Thymus (tissue), 11 donors: ENCODE data around the gene MRPL49. TPM values are rescaled to one million over a fixed set of nuclear protein-coding genes. Genes with fewer than 3 reads are reported as not detected.
"Not testable (repeated sequence)": the region's sequence is repeated elsewhere in the genome, so short reads cannot be mapped to it uniquely, and the experiment has no call there.

Experiments used
- DNase-seq, 9 donors: peaks; one replicate each; pipeline ENCODE4 v3.0.0-alpha.2; 2013; ENCODE audit warnings: low spot score in 9 of 9, low read depth in 6 of 9, missing footprints in 1 of 9
- H3K27ac ChIP-seq, 2 donors: one replicate each; pipeline ENCODE4 v1.5.1; 2013; ENCODE audit warnings: control low read depth in 1 of 2, low read depth in 1 of 2, low read length in 1 of 2, mild to moderate bottlenecking in 1 of 2, moderate library complexity in 1 of 2
- H3K27me3 ChIP-seq, 2 donors: one replicate each; pipeline ENCODE4 v1.5.1; 2013; ENCODE audit warnings: low read length in 1 of 2; ENCODE audit not compliant: control insufficient read depth in 2 of 2, insufficient read depth in 1 of 2
- H3K36me3 ChIP-seq, 2 donors: one replicate each; pipeline ENCODE4 v1.5.1; 2013; ENCODE audit warnings: low read length in 1 of 2, mild to moderate bottlenecking in 1 of 2, moderate library complexity in 1 of 2; ENCODE audit not compliant: control insufficient read depth in 2 of 2, insufficient read depth in 2 of 2
- H3K4me1 ChIP-seq, 2 donors: one replicate each; pipeline ENCODE4 v1.5.1; 2013; ENCODE audit warnings: low read length in 2 of 2; ENCODE audit not compliant: control insufficient read depth in 2 of 2, insufficient read depth in 2 of 2
- H3K4me3 ChIP-seq, 2 donors: one replicate each; pipeline ENCODE4 v1.5.1; 2013; ENCODE audit warnings: low read length in 2 of 2, control low read depth in 1 of 2, mild to moderate bottlenecking in 1 of 2
- H3K9me3 ChIP-seq, 2 donors: one replicate each; pipeline ENCODE4 v1.5.1; 2013; ENCODE audit warnings: low read length in 1 of 2, mild to moderate bottlenecking in 1 of 2; ENCODE audit not compliant: control insufficient read depth in 2 of 2, insufficient read depth in 1 of 2
- WGBS: extraction: QIAGEN DNeasy Blood & Tissue Kit; methylation state at CpG from one replicate; pipeline ENCODE4 v1.1.7; 2013; 5-methylcytosine and 5-hydroxymethylcytosine counted together
- polyA plus RNA-seq: library from polyadenylated mRNA; stranded (reverse); fragments of 200-250 nt; gene quantifications from one replicate; pipeline ENCODE4 v1.2.3, GENCODE V29; 2013
- total RNA-seq: library from RNA; stranded (reverse); fragments of 120-200 nt; gene quantifications from one replicate; pipeline ENCODE4 v1.2.4, GENCODE V29; 2013
- donor health status: healthy.

Gene MRPL49
- total and polyA plus RNA-seq, 2 donors: 36.2 to 42.3 TPM

DNA sequence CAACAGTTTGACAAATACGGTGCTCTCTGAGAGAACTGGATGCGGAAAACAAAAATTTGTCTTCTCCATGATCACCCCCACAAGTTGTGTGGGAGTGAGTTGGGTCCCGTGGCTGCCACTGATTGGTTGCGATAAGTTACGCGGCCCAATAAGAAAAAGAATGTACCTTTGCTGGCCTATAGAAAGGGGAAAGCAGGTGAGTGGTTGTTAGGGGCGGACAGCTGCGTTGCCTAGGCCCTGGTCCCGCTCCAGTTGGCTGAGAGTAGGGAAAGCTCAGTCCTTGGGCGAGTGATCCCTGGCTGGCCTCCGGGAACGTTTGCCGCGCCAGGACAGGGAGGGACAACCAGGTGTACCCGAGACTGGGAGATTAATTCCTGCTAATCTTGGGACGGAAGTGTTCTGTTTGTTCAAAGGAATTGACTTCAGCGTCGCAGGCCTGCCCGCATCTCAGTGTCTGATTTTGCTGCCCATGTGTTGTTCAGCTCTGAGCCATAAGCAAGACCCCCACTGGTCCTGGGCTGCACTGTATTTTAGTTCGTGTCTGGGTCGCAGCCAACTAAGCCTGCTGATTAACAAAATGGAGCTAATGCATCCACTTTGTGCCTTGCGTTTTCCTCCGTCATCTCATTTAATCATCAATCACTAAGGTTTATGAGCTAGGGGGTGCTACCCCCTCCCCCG lies 13.0 kb downstream of the MRPL49 start:
- WGBS: 5% methylated on average over 24 of the region's 24 CpGs
- Histone ChIP-seq H3K27me3 (no peaks in the 10 kb centered on the region), H3K9me3 (no peaks in the 10 kb centered on the region), H3K27ac (peak overlapping the region; percentile 96 to 97), H3K4me1 (peaks cover 10 to 31% of the 10 kb centered on the region in 2 donors), H3K36me3 (peaks cover 26 to 27% of the 10 kb centered on the region in 2 donors), H3K4me3 (peak overlapping the region; percentile 79 to 88)
- peak in 8 of 9 donors; percentile 79 to 97 (median 90) for DNase-seq

DNA sequence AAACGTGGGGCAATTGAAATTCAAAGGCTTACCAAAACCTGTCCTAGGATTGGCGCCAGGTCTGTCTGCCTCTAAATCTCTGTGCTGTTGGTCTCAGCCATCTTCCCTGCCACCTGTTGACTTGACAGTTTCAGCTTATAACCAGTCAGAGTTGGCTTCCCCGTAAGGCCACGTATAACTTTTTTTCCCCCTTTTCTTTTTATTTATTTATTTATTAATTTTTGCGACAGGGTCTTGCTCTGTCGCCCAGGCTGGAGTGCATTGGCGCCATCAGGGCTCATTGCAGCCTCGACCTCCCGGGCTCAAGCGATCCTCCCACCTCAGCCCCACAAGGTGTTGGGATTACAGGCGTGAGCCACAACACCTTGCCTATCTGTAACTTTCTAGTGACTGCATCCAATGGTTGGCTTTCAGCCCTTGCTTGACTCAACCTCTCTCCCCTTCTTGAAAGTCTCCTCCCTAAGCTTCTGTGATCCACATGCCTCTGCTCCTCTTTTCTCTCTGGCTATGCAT lies 13.6 kb downstream of the MRPL49 start:
- H3K9me3 ChIP-seq: no peaks in the 10 kb centered on the region
- WGBS: 70% methylated on average over 11 of the region's 11 CpGs
- H3K4me1 ChIP-seq: peaks cover 10 to 31% of the 10 kb centered on the region in 2 donors

DNA sequence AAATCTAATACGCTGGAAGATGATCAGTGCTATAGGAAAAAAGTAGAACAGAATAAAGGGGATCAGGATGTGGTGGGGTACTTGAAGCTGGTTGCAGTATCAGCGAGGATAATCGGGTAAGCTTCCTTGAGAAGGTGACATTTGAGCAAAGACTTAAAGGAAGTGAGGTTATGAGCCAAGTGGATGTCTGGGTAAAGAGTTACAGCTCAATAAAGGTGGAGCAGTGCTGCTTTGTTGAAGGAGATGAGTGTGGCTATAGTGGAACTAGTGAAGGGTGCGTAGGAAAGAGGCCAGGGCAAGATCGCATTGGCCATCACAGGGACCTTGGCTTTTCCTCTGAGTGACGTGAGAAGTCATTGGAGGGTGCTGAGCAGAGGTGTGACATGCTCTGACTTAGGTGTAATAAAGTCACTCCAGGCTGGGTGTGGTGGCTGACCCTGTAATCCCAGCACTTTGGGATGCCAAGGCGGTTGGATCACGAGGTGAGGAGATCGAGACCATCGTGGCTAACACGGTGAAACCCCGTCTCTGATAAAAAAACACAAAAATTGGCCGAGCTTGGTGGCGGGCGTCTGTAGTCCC lies 14.5 kb downstream of the MRPL49 start:
- Histone ChIP-seq H3K9me3 (no peaks in the 10 kb centered on the region), H3K36me3 (peaks cover 11 to 13% of the 10 kb centered on the region in 2 donors), H3K4me3 (no peak overlapping the region), H3K4me1 (peaks cover 10 to 31% of the 10 kb centered on the region in 2 donors), H3K27me3 (no peaks in the 10 kb centered on the region), H3K27ac (no peak overlapping the region)
- DNase-seq: no peak
- WGBS: 97% methylated on average over 15 of the region's 15 CpGs

More for the DNA sequence above, 13.6 kb downstream of the MRPL49 start:
- Histone ChIP-seq H3K4me3 (peak overlapping the region; percentile 79 to 88), H3K27ac (peak overlapping the region; percentile 96 to 97), H3K27me3 (no peaks in the 10 kb centered on the region), H3K36me3 (peaks cover 20 to 22% of the 10 kb centered on the region in 2 donors)
- no peak for DNase-seq

DNA sequence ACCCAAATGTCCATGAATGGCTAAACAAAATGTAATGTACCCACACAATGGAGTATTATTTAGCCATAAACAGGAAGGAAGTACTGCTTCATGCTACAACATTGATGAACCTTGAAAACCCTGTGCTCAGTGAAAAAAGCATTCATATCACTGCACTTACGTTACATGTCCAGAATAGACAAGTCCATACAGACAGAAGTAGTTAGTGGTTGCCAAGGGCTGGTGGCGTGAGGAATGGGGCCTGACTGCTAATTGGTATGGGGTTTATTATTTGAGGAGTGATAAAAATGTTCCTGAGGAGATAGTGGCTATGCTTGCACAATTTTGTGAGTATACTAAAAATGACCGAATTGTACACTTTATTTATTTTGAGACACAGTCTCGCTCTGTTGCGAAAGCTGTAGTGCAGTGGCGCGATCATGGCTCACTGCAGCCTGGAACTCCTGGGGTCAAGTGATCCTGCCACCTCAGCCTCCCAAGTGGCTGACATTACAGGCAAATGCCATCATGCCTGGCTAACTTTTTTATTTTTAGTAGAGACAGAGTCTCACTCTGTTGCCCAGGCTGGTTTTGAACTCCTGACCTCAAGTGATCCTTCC lies 19.9 kb downstream of the MRPL49 start:
- no peak overlapping the region for H3K4me3 ChIP-seq
- H3K4me1 ChIP-seq: no peaks in the 10 kb centered on the region
- H3K36me3 ChIP-seq: no peaks in the 10 kb centered on the region
- DNase-seq: no peak
- no peak overlapping the region for H3K27ac ChIP-seq
- 95% methylated on average over 7 of the region's 7 CpGs for WGBS
- H3K9me3 ChIP-seq: peaks cover 0 to 3% of the 10 kb centered on the region in 2 donors
- peaks cover 0 to 3% of the 10 kb centered on the region in 2 donors for H3K27me3 ChIP-seq

- H3K9me3 ChIP-seq: peaks cover 0 to 10% of the 10 kb centered on the region in 2 donors
- WGBS: 95% methylated on average over 2 of the region's 2 CpGs
- H3K27ac ChIP-seq: no peak overlapping the region
- H3K27me3 ChIP-seq: peaks cover 0 to 3% of the 10 kb centered on the region in 2 donors
- no peaks in the 10 kb centered on the region for H3K36me3 ChIP-seq
- peaks cover 0 to 4% of the 10 kb centered on the region in 2 donors for H3K4me1 ChIP-seq
- DNase-seq: no peak
- H3K4me3 ChIP-seq: no peak overlapping the region
These were observed 25.4 kb downstream of the MRPL49 start for GRCh38 chr11:65147352-65148075.

DNA sequence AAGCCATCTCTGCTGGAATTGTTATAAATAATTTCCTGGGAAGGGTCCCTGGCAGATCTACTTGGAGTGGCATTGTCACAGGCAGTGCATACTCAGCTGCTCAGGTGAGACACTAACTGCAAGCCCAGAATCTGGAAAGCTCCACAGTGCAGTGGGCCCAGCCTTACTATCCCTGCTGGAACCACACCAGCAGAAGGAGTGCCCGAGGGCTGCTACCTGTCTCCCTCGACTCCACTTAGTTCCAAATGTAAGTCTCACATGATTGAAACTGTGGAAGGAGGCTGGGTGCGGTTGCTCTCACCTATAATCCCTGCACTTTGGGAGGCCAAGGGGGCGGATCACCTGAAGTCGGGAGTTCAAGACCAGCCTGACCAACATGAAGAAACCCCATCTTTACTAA lies 26.5 kb downstream of the MRPL49 start:
- no peak for DNase-seq
- Histone ChIP-seq H3K27ac (no peak overlapping the region), H3K9me3 (peaks cover 0 to 10% of the 10 kb centered on the region in 2 donors), H3K36me3 (no peaks in the 10 kb centered on the region), H3K4me3 (no peak overlapping the region), H3K4me1 (peaks cover 0 to 4% of the 10 kb centered on the region in 2 donors), H3K27me3 (peaks cover 0 to 2% of the 10 kb centered on the region in 2 donors)
- 96% methylated on average over 5 of the region's 5 CpGs for WGBS

DNA sequence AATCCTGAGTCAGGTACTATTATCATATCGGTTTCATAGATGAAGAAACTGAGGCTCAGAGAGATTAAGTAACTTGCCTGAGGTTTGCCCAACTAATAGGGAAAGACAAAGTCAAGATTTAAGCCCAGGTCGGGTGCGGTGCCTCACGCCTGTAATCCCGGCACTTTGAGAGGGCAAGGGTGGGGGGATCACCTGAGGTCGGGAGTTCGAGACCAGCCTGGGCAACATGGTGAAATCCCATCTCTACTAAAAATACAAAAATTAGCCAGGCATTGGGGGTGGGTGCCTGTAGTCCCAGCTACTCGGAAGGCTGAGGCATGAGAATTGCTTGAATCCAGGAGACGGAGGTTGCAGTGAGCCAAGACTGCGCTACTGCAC lies 28.0 kb downstream of the MRPL49 start:
- H3K36me3 ChIP-seq, DNase-seq, H3K27ac ChIP-seq, H3K4me1 ChIP-seq, H3K27me3 ChIP-seq, H3K9me3 ChIP-seq, H3K4me3 ChIP-seq: not testable (repeated sequence)
- WGBS: 88% methylated on average over 10 of the region's 10 CpGs

- peak in 1 of 9 donors; percentile 22 for DNase-seq
- Histone ChIP-seq H3K27ac (peak overlapping the region in 1 of 2 donors; percentile 31), H3K36me3 (no peaks in the 10 kb centered on the region), H3K9me3 (peaks cover 0 to 10% of the 10 kb centered on the region in 2 donors), H3K27me3 (no peaks in the 10 kb centered on the region), H3K4me3 (no peak overlapping the region), H3K4me1 (peaks cover 0 to 4% of the 10 kb centered on the region in 2 donors)
- WGBS: 31% methylated on average over 12 of the region's 12 CpGs
These were observed 28.6 kb downstream of the MRPL49 start for GRCh38 chr11:65150509-65151299.
